ENCODE results near the gene PHKB.

Gene PHKB

GRCh38 chr16:47449788-47450187 is 11.3 kb upstream of the PHKB start (continued):
- no peak for TF ChIP-seq TOX (CRISPR knock-in tag; IDR thresholded peaks at IDR 0.05; ENCODE audit: borderline replicate concordance)
- no peak for TF ChIP-seq ZFP3 (CRISPR knock-in tag; IDR thresholded peaks at IDR 0.05)
- no peak for TF ChIP-seq POU6F1 (CRISPR knock-in tag; IDR thresholded peaks at IDR 0.05; ENCODE audit: borderline replicate concordance, low read depth)
- TF ChIP-seq ISL1 (CRISPR knock-in tag; IDR thresholded peaks at IDR 0.05), result no peak
- no peak for TF ChIP-seq ZNF8 (CRISPR knock-in tag; IDR thresholded peaks at IDR 0.05)
- TF ChIP-seq ZNF70 (CRISPR knock-in tag; IDR thresholded peaks at IDR 0.05), result no peak
- no peak for TF ChIP-seq RARB (CRISPR knock-in tag; IDR thresholded peaks at IDR 0.05)

GRCh38 chr16:47458331-47458730 is 2.8 kb upstream of the PHKB start:
- no peak for ATAC-seq
- no peak for TF ChIP-seq CSRNP3 (CRISPR knock-in tag; IDR thresholded peaks at IDR 0.05)
- no peak for TF ChIP-seq PATZ1 (CRISPR knock-in tag; IDR thresholded peaks at IDR 0.05; ENCODE audit: borderline replicate concordance)
- no peak for TF ChIP-seq POU6F1 (CRISPR knock-in tag; IDR thresholded peaks at IDR 0.05; ENCODE audit: borderline replicate concordance, low read depth)

GRCh38 chr16:47459603-47460002 is 1.5 kb upstream of the PHKB start:
- no peak for TF ChIP-seq BACH2 (CRISPR knock-in tag; IDR thresholded peaks at IDR 0.05; ENCODE audit: borderline replicate concordance)
- TF ChIP-seq ZC3H10 (CRISPR knock-in tag; IDR thresholded peaks at IDR 0.05), result no peak
- no peak for ATAC-seq

GRCh38 chr16:47460359-47460710 is 796 bp upstream of the PHKB start:
- ATAC-seq, result no peak; the same call in 2 of the 3 replicates
- TF ChIP-seq CSRNP3 (CRISPR knock-in tag; IDR thresholded peaks at IDR 0.05) (no peak), TSHZ2 (CRISPR knock-in tag; IDR thresholded peaks at IDR 0.05) (no peak), OSR1 (CRISPR knock-in tag; IDR thresholded peaks at IDR 0.05) (no peak), ZFP30 (CRISPR knock-in tag; IDR thresholded peaks at IDR 0.05) (no peak), ZNF8 (CRISPR knock-in tag; IDR thresholded peaks at IDR 0.05) (no peak), ZNF70 (CRISPR knock-in tag; IDR thresholded peaks at IDR 0.05) (no peak), CREB5 (CRISPR knock-in tag; IDR thresholded peaks at IDR 0.05; ENCODE audit: low read depth) (no peak), TOX (CRISPR knock-in tag; IDR thresholded peaks at IDR 0.05; ENCODE audit: borderline replicate concordance) (no peak), ZFP3 (CRISPR knock-in tag; IDR thresholded peaks at IDR 0.05) (no peak), ARNTL (CRISPR knock-in tag; IDR thresholded peaks at IDR 0.05; ENCODE audit: borderline replicate concordance, low read depth) (no peak), PPARA (CRISPR knock-in tag; IDR thresholded peaks at IDR 0.05; ENCODE audit: borderline replicate concordance) (no peak)

Data from SK-N-SH treated with all-trans-retinoic acid at 6 μM for 48 hours (cell line).